Nephron (organoid): ENCODE results near the gene CASTOR1.

Experiments
- H3K27ac Mint-ChIP-seq, 3 experiments: 2 replicates each; pipeline ENCODE4 v1.8.0; 2020; ENCODE audit warnings: mixed read lengths in 3 of 3, mild to moderate bottlenecking in 2 of 3, moderate library complexity in 1 of 3
- H3K27me3 Mint-ChIP-seq: 2 replicates; pipeline ENCODE4 v1.8.0; 2021; ENCODE audit warnings: low read depth, mild to moderate bottlenecking, moderate library complexity, mixed read lengths
- H3K36me3 Mint-ChIP-seq: 2 replicates; pipeline ENCODE4 v1.8.0; 2020; ENCODE audit warnings: low read depth, mixed read lengths
- H3K4me1 Mint-ChIP-seq: 2 replicates; pipeline ENCODE4 v1.8.0; 2020; ENCODE audit warnings: mixed read lengths
- H3K4me3 Mint-ChIP-seq, 3 experiments: 2 replicates each; pipeline ENCODE4 v1.8.0; 2020; ENCODE audit warnings: mild to moderate bottlenecking in 3 of 3, mixed read lengths in 3 of 3, moderate library complexity in 2 of 3
- H3K9me3 Mint-ChIP-seq: 2 replicates; pipeline ENCODE4 v1.8.0; 2020; ENCODE audit warnings: mixed read lengths
- TF ChIP-seq, protein P1 (sequence below), 3 experiments: fragments of 200-600 bp; sonication (generic); IDR thresholded peaks; one replicate each; pipeline ENCODE4 v1.5.0; 2021; ENCODE audit warnings: antibody characterized with exemption in 3 of 3; ENCODE audit not compliant: unreplicated experiment in 3 of 3

Gene CASTOR1

GRCh38 chr22:30291058-30291892, 2.0 kb upstream of the CASTOR1 start:
- Mint-ChIP-seq H3K36me3 (peaks cover 7% of the 10 kb centered on the region), H3K4me1 (peaks cover 13% of the 10 kb centered on the region), H3K27me3 (no peaks in the 10 kb centered on the region), H3K27ac (peak overlapping the region in 1 of 3 experiments; percentile 56), H3K4me3 (no peak overlapping the region), H3K9me3 (no peaks in the 10 kb centered on the region)
- TF ChIP-seq, protein P1, sequence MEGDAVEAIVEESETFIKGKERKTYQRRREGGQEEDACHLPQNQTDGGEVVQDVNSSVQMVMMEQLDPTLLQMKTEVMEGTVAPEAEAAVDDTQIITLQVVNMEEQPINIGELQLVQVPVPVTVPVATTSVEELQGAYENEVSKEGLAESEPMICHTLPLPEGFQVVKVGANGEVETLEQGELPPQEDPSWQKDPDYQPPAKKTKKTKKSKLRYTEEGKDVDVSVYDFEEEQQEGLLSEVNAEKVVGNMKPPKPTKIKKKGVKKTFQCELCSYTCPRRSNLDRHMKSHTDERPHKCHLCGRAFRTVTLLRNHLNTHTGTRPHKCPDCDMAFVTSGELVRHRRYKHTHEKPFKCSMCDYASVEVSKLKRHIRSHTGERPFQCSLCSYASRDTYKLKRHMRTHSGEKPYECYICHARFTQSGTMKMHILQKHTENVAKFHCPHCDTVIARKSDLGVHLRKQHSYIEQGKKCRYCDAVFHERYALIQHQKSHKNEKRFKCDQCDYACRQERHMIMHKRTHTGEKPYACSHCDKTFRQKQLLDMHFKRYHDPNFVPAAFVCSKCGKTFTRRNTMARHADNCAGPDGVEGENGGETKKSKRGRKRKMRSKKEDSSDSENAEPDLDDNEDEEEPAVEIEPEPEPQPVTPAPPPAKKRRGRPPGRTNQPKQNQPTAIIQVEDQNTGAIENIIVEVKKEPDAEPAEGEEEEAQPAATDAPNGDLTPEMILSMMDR (IDR thresholded peaks at IDR 0.05; ENCODE audit: unreplicated experiment in 3 of 3) = no peak

- TF ChIP-seq, protein P1 (IDR thresholded peaks at IDR 0.05; ENCODE audit: unreplicated experiment in 3 of 3) = no peak
- no peaks in the 10 kb centered on the region for H3K27me3 Mint-ChIP-seq
- H3K27ac Mint-ChIP-seq = peak overlapping the region in 1 of 3 experiments; percentile 18
- peaks cover 7% of the 10 kb centered on the region for H3K36me3 Mint-ChIP-seq
- peaks cover 13% of the 10 kb centered on the region for H3K4me1 Mint-ChIP-seq
- H3K9me3 Mint-ChIP-seq = no peaks in the 10 kb centered on the region
- H3K4me3 Mint-ChIP-seq = peak overlapping the region; percentile 90 to 95 (median 92)
Measured at GRCh38 chr22:30290342-30291057, 1.2 kb upstream of the CASTOR1 start.

DNA sequence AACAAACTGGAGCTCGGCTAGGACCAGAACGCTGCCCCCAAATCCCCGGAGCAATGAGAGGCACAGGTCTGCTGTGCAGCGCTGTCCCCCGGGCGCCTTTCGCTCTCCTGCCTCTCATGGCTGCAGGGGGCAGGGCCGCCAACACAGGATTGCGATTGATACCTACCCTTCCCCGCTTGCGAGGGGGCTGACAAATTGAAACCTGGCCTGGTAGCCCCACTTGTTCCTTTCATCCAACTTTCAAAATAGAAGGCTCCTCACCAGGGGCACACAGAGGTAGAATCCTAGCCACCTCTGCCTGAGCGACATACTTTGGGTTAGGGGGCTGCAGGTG, 642 bp upstream of the CASTOR1 start:
- Mint-ChIP-seq H3K9me3 (no peaks in the 10 kb centered on the region), H3K27ac (no peak overlapping the region), H3K4me3 (peak overlapping the region; percentile 90 to 95 (median 92)), H3K4me1 (peaks cover 13% of the 10 kb centered on the region), H3K27me3 (no peaks in the 10 kb centered on the region), H3K36me3 (peaks cover 7% of the 10 kb centered on the region)
- TF ChIP-seq, protein P1 (IDR thresholded peaks at IDR 0.05; ENCODE audit: unreplicated experiment in 3 of 3) = no peak

GRCh38 chr22:30288419-30289140, 725 bp downstream of the CASTOR1 start:
- H3K4me1 Mint-ChIP-seq = peaks cover 13% of the 10 kb centered on the region

GRCh38 chr22:30287648-30288418, 1.5 kb downstream of the CASTOR1 start:
- peak overlapping the region; percentile 90 to 95 (median 92) for H3K4me3 Mint-ChIP-seq
- H3K27ac Mint-ChIP-seq = peak overlapping the region; percentile 90 to 98 (median 93)
- no peaks in the 10 kb centered on the region for H3K36me3 Mint-ChIP-seq
- H3K4me1 Mint-ChIP-seq = peaks cover 13% of the 10 kb centered on the region
- TF ChIP-seq, protein P1 (IDR thresholded peaks at IDR 0.05; ENCODE audit: unreplicated experiment in 3 of 3) = peak; percentile 71 to 75 (median 72)
- no peaks in the 10 kb centered on the region for H3K27me3 Mint-ChIP-seq
- no peaks in the 10 kb centered on the region for H3K9me3 Mint-ChIP-seq

More at GRCh38 chr22:30288419-30289140, 725 bp downstream of the CASTOR1 start:
- TF ChIP-seq, protein P1 (IDR thresholded peaks at IDR 0.05; ENCODE audit: unreplicated experiment in 3 of 3) = no peak
- Mint-ChIP-seq H3K4me3 (peak overlapping the region; percentile 90 to 95 (median 92)), H3K36me3 (peaks cover 7% of the 10 kb centered on the region), H3K27me3 (no peaks in the 10 kb centered on the region), H3K27ac (peak overlapping the region; percentile 90 to 98 (median 93)), H3K9me3 (no peaks in the 10 kb centered on the region)
